WTC11 (cell line): ENCODE results near the gene NDUFA13. TPM values are rescaled to one million over a fixed set of nuclear protein-coding genes. Genes with fewer than 3 reads are reported as not detected.

ENCODE experiments used
- ATAC-seq: fragments of 200-7000 bp; cut with Tn5 transposase; 2 replicates; pipeline ENCODE4 v1.10.0; 2021; ENCODE audit warnings: mild to moderate bottlenecking, moderate library complexity
- CTCF ChIA-PET: fragments of 300-600 bp; sonication (Branson Sonifier 250); formaldehyde crosslinking; loops from one replicate; lab custom pipeline; 2021; ENCODE audit warnings: antibody characterized with exemption; lab: Charles Lee
- POLR2A ChIA-PET: fragments of 350-600 bp; sonication (Branson Sonifier 250); formaldehyde crosslinking; loops from one replicate; lab custom pipeline; 2021; ENCODE audit warnings: antibody characterized with exemption; lab: Charles Lee
- DNase-seq: peaks from one replicate; pipeline ENCODE4 v3.0.0; 2021; ENCODE audit warnings: low spot score
- H3K27ac Mint-ChIP-seq: 2 replicates; pipeline ENCODE4 v1.8.0; 2021; ENCODE audit warnings: mixed read lengths
- H3K27me3 Mint-ChIP-seq: 2 replicates; pipeline ENCODE4 v1.8.0; 2021; ENCODE audit warnings: low read depth, mild to moderate bottlenecking, moderate library complexity, mixed read lengths
- H3K36me3 Mint-ChIP-seq: 2 replicates; pipeline ENCODE4 v1.8.0; 2021; ENCODE audit warnings: mixed read lengths
- H3K4me1 Mint-ChIP-seq: 2 replicates; pipeline ENCODE4 v1.8.0; 2022; ENCODE audit warnings: mixed read lengths
- H3K4me3 Mint-ChIP-seq: 2 replicates; pipeline ENCODE4 v1.8.0; 2021; ENCODE audit warnings: mild to moderate bottlenecking, moderate library complexity, mixed read lengths
- H3K9me3 Mint-ChIP-seq: 2 replicates; pipeline ENCODE4 v1.8.0; 2021; ENCODE audit warnings: mixed read lengths
- AFF4 ChIP-seq: sonication (generic); formaldehyde crosslinking; IDR thresholded peaks from 2 replicates; pipeline ENCODE4 v1.8.1; 2023; ENCODE audit warnings: mild to moderate bottlenecking, missing genetic modification reagents, borderline replicate concordance
- ATF6 ChIP-seq: sonication (generic); formaldehyde crosslinking; IDR thresholded peaks from 2 replicates; pipeline ENCODE4 v1.8.1; 2023; ENCODE audit warnings: mild to moderate bottlenecking, missing genetic modification reagents
- CBFB ChIP-seq: sonication (generic); formaldehyde crosslinking; IDR thresholded peaks from 2 replicates; pipeline ENCODE4 v1.8.1; 2022; ENCODE audit warnings: mild to moderate bottlenecking, low read depth, missing genetic modification reagents
- CTCF ChIP-seq: fragments of 200-600 bp; IDR thresholded peaks from 2 replicates; pipeline ENCODE4 v1.8.0; 2022; ENCODE audit warnings: antibody characterized with exemption
- FOXP1 ChIP-seq: sonication (generic); formaldehyde crosslinking; IDR thresholded peaks from 2 replicates; pipeline ENCODE4 v1.8.0; 2022; ENCODE audit warnings: missing genetic modification reagents, mild to moderate bottlenecking, moderate library complexity, borderline replicate concordance
- GTF2I ChIP-seq: fragments of 250-450 bp; sonication (Bioruptor Pico); conservative IDR thresholded peaks from 2 replicates; pipeline ENCODE4 v1.4.0; 2021; ENCODE audit warnings: mild to moderate bottlenecking
- PRDM15 ChIP-seq: sonication (generic); formaldehyde crosslinking; IDR thresholded peaks from 2 replicates; pipeline ENCODE4 v1.8.0; 2022; ENCODE audit warnings: missing genetic modification reagents
- PREB ChIP-seq: sonication (generic); formaldehyde crosslinking; IDR thresholded peaks from 2 replicates; pipeline ENCODE4 v1.8.1; 2022; ENCODE audit warnings: mild to moderate bottlenecking, missing genetic modification reagents, moderate library complexity, borderline replicate concordance
- RORB ChIP-seq: fragments of 250-450 bp; sonication (Bioruptor Pico); IDR thresholded peaks from 2 replicates; pipeline ENCODE4 v1.9.0; 2021; ENCODE audit warnings: mild to moderate bottlenecking
- USF1 ChIP-seq: sonication (generic); formaldehyde crosslinking; IDR thresholded peaks from 2 replicates; pipeline ENCODE4 v1.8.0; 2022; ENCODE audit warnings: mild to moderate bottlenecking, missing genetic modification reagents
- total RNA-seq: library from RNA; stranded (reverse); gene quantifications from 3 replicates; pipeline ENCODE4 v1.2.3, GENCODE V29; 2021
- TF ChIP-seq, protein P1 (sequence below): sonication (generic); formaldehyde crosslinking; IDR thresholded peaks from 2 replicates; pipeline ENCODE4 v1.8.1; 2023; ENCODE audit warnings: mild to moderate bottlenecking, missing genetic modification reagents, moderate library complexity

Gene NDUFA13
- total RNA-seq, 1 experiment from 2014 or later, result 519 TPM

DNA sequence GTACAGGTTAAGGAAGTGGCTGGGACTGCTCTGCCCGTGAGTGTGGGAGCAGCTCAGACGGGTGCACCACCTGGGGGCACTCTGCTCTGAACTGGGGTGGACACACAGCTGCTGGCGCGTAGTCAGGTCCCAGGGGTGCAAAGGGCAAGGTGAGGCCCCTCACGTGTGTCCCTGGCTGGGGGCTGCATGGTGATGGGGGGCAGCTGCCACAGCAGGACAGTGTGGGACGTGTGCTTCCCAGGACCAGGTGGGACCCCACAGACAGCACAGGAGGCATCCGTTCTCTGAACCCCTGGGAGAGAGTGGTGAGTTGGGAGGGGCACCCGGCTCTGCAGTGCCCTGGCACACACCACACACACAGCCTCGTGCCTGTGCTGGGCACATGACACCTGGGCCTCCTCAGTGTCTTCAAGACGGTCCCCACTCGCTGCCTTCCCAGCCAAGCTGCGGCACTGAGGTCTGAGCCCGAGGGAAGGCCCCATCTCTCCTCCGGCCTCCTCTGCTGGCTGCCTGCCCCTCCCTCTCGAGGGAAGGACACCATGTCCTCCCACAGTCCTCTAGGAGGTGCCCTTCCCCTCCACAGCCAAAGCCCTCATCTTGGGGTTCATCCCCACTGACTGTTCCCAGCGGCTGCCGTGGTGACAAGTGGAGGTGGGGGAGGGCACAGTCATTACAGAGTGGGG, 46.8 kb downstream of the NDUFA13 start (continued):
- no peak for TF ChIP-seq AFF4 (CRISPR knock-in tag)
- no peak for TF ChIP-seq ATF6 (CRISPR knock-in tag)
- TF ChIP-seq CBFB, result no peak
- TF ChIP-seq PREB (CRISPR knock-in tag), result no peak
- TF ChIP-seq RORB (CRISPR knock-in tag), result no peak

GRCh38 chr19:19563348-19563848, 47.4 kb downstream of the NDUFA13 start:
- Mint-ChIP-seq H3K36me3 (peaks cover 5% of the 10 kb centered on the region), H3K27me3 (no peaks in the 10 kb centered on the region), H3K4me3 (no peak overlapping the region), H3K4me1 (peaks cover 10% of the 10 kb centered on the region), H3K27ac (no peak overlapping the region), H3K9me3 (peaks cover 7% of the 10 kb centered on the region)
- no peak for TF ChIP-seq CTCF
- no peak for TF ChIP-seq FOXP1 (CRISPR knock-in tag)
- no peak for TF ChIP-seq PRDM15
- TF ChIP-seq USF1 (CRISPR knock-in tag), result no peak
- TF ChIP-seq, protein P1, sequence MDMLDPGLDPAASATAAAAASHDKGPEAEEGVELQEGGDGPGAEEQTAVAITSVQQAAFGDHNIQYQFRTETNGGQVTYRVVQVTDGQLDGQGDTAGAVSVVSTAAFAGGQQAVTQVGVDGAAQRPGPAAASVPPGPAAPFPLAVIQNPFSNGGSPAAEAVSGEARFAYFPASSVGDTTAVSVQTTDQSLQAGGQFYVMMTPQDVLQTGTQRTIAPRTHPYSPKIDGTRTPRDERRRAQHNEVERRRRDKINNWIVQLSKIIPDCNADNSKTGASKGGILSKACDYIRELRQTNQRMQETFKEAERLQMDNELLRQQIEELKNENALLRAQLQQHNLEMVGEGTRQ (CRISPR knock-in tag), result no peak
- TF ChIP-seq GTF2I (CRISPR knock-in tag), result no peak
- DNase-seq (no peak), ATAC-seq (no peak)
- CTCF ChIA-PET, result interaction anchor here (0.6 to 3.5 kb wide), 3 partner anchors 9 to 409 kb away, joined by 3 to 18 read pairs (median 11); no protein-coding TSS in a partner anchor
- POLR2A ChIA-PET, result no interaction called here
